Kidney epithelial cell (primary cell): ENCODE measurements around the gene MAP2K6. TPM values are rescaled to one million over a fixed set of nuclear protein-coding genes. Genes with fewer than 3 reads are reported as not detected.

Source experiments
- DNase-seq: peaks from one replicate; pipeline ENCODE4 v3.0.0-alpha.2; 2010; ENCODE audit warnings: low read depth
- H3K27me3 ChIP-seq: 2 replicates; pipeline ENCODE4 v1.6.0; 2011; ENCODE audit warnings: low read length; ENCODE audit not compliant: control insufficient read depth, insufficient read depth
- H3K36me3 ChIP-seq: 2 replicates; pipeline ENCODE4 v1.5.1; 2011; ENCODE audit warnings: low read length; ENCODE audit not compliant: control insufficient read depth, insufficient read depth
- H3K4me3 ChIP-seq: 2 replicates; pipeline ENCODE4 v1.5.1; 2011; ENCODE audit warnings: low read depth, mild to moderate bottlenecking, control low read depth, low read length
- total RNA-seq: library from RNA; depleted of rRNA; stranded (reverse); fragments of >200 nt; gene quantifications from 2 replicates; pipeline ENCODE4 v1.2.3, GENCODE V29; 2015
- TF ChIP-seq, protein P1 (sequence below): IDR thresholded peaks from 2 replicates; pipeline ENCODE4 v1.5.1; 2011; ENCODE audit warnings: mild to moderate bottlenecking, moderate library complexity, low read length, control low read depth, inconsistent platforms; ENCODE audit not compliant: insufficient read depth, poor library complexity, severe bottlenecking

The MAP2K6 gene
- total RNA-seq, 1 donor from 2014 or later: 2.2 TPM

DNA sequence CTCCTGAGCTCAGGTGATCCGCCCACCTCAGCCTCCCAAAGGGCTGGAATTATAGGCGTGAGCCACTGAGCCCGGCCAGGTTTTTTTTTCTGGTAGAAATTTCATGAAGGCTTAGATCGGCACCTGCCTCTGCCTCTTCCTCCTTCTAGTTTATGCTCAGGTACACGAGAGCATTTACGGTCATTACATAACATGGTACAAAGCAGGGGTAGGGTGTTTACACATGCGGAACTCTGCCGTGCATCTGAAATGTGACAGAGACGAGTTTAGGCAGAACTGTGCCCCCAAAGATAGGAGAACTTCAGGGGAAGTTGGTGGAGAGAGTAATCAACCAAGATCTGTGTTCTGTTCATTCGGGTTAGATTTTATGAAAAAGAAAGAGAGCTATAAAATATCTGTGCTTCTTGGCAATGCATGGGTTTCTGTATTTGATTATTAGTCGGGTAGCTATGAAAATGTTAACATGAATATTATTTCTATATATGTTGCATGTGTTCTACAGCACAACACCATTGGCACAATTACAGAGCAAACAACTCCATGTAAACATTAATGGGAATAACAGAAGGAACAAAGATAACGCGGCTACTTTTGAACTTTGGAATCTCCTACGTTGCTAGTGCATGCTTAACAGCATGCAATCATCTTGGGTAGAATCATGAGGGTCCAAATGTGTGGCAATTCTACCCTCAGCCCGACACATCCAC is 23.5 kb upstream of the MAP2K6 start:
- H3K4me3 ChIP-seq: no peak overlapping the region
- TF ChIP-seq, protein P1, sequence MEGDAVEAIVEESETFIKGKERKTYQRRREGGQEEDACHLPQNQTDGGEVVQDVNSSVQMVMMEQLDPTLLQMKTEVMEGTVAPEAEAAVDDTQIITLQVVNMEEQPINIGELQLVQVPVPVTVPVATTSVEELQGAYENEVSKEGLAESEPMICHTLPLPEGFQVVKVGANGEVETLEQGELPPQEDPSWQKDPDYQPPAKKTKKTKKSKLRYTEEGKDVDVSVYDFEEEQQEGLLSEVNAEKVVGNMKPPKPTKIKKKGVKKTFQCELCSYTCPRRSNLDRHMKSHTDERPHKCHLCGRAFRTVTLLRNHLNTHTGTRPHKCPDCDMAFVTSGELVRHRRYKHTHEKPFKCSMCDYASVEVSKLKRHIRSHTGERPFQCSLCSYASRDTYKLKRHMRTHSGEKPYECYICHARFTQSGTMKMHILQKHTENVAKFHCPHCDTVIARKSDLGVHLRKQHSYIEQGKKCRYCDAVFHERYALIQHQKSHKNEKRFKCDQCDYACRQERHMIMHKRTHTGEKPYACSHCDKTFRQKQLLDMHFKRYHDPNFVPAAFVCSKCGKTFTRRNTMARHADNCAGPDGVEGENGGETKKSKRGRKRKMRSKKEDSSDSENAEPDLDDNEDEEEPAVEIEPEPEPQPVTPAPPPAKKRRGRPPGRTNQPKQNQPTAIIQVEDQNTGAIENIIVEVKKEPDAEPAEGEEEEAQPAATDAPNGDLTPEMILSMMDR: no peak
- H3K27me3 ChIP-seq: no peaks in the 10 kb centered on the region
- DNase-seq: no peak
- no peaks in the 10 kb centered on the region for H3K36me3 ChIP-seq

DNA sequence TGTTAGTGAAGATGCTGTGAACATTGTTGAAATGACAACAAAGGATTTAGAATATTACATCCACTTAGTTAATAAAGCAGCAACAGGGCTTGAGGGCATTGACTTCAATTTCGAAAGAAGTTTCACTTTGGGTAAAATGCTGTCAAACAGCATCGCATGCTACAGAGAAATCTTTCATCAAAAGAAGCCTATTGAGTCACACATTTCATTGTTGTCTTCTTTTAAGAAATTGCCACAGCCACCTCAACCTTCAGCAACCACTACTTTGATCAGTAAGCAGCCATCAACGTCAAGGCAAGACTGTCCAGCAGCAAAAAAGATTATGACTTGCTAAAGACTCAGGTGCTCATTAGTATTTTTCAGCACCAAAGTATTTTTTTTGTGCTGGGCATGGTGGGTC is 13.2 kb upstream of the MAP2K6 start:
- H3K36me3 ChIP-seq: no peaks in the 10 kb centered on the region
- TF ChIP-seq, protein P1: no peak
- DNase-seq: no peak
- no peaks in the 10 kb centered on the region for H3K27me3 ChIP-seq
- H3K4me3 ChIP-seq: no peak overlapping the region

DNA sequence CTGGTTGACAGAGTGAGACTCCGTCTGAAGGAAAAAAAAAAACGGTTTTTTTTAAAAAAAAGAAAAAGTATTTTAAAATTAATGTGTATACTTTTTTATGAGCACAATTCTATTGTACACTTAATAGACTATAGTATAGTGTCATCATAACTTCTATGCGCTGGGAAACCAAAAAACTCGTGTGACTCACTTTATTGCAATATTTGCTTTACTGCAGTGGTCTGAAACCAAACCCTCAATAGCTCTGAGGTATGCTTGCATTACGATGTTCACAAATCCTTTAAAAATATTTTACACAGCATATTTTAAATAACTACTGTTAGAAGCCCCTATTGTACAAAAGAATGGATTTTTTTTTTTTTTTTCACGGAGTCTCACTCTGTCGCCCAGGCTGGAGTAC is 12.4 kb upstream of the MAP2K6 start:
- Histone ChIP-seq H3K4me3 (no peak overlapping the region), H3K36me3 (no peaks in the 10 kb centered on the region), H3K27me3 (no peaks in the 10 kb centered on the region)
- TF ChIP-seq, protein P1: no peak
- no peak for DNase-seq

DNA sequence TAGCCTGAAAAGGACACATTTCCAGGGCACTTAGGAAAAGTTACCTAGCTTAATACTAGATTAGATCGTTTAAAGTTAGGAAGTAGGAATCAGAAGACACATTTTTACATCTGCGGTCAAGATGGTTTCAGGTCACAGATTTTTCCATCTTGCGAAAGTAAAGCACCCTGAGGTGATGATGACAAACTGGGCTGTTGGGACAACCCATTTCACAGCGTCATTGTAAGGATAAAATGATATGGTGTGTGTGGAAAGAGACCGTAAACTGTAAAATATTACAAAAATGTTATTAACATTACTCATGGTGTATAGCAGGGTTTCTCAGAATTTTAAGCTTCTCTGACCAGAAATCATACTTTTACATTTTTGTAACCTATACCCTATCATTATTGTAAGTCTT is 10.1 kb upstream of the MAP2K6 start:
- DNase-seq: no peak
- H3K36me3 ChIP-seq: no peaks in the 10 kb centered on the region
- H3K4me3 ChIP-seq: no peak overlapping the region
- no peaks in the 10 kb centered on the region for H3K27me3 ChIP-seq
- TF ChIP-seq, protein P1: no peak

DNA sequence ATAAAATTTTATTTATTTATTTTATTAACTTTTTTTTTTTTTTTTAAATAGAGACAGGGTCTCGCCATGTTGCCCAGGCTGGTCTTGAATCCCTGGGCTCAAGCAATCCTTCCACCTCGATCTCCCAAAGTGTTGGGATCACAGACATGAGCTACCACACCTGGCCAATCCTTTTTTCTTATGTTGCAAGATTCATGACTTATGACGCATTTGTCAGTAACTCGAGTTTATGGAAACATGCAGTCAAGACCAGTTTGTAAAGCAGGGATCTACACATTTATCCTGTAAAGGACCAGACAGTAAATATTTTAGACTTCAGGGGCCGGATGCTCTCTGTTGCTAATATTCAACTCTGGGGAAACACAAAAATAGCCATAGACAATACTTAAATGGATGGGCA is 9.4 kb upstream of the MAP2K6 start:
- Histone ChIP-seq H3K36me3 (no peaks in the 10 kb centered on the region), H3K4me3 (no peak overlapping the region), H3K27me3 (no peaks in the 10 kb centered on the region)
- DNase-seq: no peak
- TF ChIP-seq, protein P1: no peak

DNA sequence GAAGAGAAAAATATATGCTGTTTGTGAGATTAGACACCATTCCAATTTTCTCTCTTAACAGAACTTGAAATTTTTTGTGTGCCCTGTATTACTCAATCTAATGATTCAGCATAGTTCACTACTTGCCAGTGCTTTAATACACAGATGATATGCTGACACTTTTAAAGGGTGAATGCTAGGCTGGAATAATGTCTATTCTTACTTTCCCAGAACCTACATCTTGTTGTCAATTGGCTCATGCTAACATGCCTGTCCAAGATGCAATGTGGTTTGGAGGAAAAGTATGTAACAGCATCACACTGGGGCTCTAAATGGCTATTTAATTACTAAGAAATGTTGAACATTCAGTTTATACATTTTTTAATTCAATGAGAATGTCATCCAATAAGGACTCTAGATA is 7.6 kb upstream of the MAP2K6 start:
- Histone ChIP-seq H3K4me3 (no peak overlapping the region), H3K27me3 (no peaks in the 10 kb centered on the region), H3K36me3 (no peaks in the 10 kb centered on the region)
- DNase-seq: no peak
- TF ChIP-seq, protein P1: no peak
